ENCODE data around the gene KIF11.
"Not testable (repeated sequence)": the region's sequence is repeated elsewhere in the genome, so short reads cannot be mapped to it uniquely, and the experiment has no call there.

Gene KIF11

DNA sequence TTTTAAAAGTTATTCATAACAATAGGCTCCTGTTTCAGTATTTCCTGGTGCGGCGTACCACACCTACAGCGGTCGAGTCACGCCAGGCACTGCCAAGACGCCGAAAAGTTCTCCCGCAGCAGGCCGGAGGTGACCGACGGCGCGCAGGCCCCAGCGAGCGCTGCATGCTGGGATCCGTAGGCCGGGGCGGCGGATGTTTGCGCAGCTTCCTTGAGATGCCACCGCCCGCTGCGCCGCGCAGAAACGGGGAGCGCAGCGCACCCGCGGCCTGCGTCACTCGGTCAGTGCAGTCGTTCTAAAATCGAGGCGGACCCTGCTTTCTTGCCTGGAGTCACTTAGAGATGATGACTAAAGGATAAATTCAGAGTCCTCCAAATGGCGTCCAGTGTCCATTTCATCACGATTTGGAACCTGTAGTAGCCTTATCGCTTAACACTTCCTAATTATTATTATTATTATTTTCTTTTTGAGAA, 1.3 kb upstream of the KIF11 start:
- DNase-seq = peak; percentile 63 to 86 (median 74)

DNA sequence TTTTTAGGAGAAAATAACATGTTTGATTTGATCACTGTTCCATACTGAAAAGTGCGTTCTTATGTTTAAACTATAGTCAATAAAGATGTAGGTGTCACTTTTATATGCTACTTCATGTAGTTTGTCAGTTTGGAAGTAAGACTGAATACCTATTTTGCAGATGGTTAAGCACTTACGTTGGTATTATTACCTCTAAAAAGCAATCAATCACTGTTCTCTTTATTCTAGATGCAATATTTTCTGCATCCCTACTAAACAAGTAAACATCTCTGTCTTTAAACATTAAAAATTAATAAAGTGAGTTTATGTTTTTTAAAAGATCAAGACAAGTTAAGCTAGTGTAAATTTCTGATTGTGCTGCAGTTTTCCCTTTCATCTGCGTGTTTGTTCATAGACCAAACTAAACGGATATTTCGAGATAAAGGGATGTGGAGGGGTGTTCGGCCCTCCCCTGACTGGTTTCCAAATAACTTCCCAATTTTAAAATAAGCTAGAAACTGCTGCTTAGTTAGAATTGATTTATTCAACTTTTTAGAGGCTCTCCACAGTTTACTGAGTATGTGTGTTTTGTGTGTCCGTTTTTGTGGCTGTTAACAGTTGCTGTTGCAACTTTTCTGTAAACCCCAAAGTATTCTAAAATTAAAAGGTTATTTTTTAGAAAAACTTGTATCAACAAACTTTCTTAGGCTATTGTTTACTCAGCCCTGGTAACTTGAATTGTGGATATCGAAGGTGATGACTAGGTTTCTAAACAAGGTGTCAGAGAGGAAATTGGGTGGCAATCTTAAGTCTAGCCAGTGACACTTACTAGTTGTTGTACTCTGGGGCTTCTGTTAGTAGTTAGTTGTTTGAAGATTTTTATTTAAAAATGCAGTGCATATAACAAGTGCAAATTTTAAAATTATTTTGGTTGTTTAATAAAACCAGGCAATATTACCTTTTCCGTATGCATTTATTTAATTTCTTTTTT, 974 bp downstream of the KIF11 start:
- DNase-seq = no peak

DNA sequence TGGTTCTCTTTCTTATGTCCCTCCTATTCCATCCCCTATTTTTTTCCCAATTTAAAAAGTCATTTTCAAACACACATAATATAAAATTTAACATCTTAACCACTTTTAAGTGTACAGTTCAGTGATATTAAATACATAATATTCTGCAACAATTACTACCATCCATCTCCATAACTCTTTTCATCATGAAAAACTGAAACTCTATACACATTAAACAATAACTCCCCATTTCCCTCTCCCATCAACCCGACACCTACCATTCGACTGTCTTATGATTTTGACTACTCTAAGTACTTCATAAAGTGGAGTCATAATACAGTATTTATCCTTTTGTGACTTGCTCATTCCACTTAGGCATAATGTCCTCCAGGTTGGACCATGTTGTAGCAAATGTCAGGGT, 2.6 kb downstream of the KIF11 start:
- DNase-seq = no peak

DNA sequence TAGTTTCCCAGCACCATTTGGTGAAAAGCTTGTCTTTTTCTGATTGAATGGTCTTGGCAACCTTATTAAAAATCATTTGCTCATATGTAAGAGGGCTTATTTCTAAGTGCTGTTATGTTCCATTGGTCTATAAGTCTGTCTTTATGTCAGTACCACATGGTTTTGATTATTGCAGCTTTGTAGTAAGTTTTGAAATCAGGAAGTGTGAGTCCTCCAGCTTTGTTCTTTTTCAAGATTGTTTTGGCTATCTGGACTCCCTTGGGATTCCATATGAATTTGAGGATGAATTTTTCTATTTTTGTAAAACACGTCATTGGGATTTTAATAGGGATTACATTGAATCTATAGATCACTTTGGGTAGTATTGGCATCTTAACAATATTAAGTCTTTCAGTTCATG, 5.4 kb downstream of the KIF11 start:
- DNase-seq = no peak

DNA sequence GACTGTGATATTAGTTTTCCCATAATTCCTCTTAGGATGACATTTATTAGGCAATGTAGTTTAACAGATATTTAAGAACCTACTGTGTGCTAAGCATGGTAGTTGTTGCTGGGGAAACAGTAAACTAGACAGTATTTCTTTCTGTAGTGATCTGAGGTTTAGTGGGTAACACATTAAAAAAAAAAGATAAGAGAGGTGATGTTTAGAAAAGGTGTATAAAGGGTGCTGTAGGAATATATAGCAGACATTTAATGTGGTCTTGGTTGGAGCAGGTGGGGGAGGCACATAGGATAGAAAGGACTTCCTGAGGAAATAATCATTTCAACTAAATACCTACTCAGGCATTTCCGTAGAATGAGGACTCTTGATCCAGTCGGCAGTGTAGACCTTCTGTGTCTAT, 11.9 kb downstream of the KIF11 start:
- no peak for DNase-seq

DNA sequence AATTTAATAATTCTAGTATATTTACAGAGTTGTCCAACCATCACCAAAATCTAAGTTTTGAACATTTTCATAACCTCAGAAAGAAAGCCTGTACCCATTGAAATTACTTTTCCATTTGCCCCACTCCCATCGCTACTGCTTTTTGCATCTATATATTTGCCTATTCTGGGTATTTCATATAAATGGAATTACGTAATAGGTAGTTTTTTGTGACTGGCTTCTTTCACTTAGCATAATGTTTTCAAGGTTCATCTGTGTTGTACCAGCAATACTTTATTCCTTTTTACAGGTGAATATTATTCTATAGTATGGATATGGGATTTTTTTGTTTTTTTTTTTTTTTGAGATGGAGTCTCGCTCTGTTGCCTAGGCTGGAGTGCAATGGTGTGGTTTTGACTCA, 22.6 kb downstream of the KIF11 start:
- no peak for DNase-seq

DNA sequence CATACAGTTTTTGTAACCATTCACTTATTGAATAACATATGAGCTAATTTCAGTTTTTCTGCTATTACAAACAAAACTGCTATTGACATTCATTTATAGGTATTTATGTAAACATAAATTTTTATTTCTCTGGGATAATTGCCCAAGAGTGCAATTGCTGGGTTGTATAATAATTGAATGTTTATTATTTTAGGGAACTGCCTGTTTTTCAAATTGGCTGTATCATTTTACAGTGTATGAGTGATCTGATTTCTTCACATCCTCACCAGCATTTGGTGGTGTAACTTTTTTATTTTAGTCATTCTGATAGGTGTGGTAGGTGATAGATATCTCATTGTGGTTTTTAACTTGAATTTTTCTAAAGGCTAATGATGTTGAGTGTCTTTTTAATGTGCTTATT, 26.4 kb downstream of the KIF11 start:
- DNase-seq = no peak

DNA sequence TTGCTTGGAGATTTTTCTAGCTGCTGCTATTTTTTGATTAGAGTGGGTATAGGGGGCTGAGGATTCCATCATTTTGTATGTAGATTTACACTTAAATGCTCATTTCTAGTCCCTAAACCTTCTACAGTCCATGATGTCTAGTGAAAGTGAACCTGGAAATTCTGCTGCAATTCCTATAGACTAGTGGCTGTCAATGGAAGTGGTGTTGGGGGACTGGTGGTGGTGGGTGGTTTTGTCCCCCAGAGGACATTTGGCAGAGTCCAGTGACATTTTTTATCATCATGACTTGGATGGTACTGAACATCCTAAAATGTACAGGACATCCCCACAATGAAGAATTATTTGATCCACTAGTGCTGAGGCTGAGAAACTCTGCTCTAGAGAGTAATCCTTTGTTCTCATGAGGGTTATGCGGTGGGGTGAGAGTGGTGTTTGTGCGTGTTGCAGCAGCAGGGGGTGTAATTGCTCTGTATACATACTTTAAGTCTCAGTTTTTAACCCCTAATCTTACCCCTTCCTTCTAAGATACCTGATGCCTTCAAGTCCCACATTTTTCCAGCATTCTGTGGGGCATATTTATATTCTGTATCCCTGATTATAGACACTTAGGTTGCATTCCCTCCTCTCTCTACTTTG, 35.0 kb downstream of the KIF11 start:
- DNase-seq = no peak

DNA sequence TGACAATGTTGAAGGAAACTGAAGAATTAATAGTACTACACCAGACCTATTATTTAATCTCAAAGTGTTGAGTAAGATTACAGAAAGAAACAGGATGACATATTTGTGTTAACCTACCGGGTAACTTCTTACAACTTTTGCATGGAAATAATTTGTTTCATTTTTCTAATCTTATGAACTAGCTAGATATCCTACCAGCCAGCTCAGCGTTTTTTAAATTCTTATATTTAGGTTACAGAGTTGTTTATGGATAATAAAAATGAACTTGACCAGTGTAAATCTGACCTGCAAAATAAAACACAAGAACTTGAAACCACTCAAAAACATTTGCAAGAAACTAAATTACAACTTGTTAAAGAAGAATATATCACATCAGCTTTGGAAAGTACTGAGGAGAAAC, 37.0 kb downstream of the KIF11 start:
- DNase-seq = no peak

DNA sequence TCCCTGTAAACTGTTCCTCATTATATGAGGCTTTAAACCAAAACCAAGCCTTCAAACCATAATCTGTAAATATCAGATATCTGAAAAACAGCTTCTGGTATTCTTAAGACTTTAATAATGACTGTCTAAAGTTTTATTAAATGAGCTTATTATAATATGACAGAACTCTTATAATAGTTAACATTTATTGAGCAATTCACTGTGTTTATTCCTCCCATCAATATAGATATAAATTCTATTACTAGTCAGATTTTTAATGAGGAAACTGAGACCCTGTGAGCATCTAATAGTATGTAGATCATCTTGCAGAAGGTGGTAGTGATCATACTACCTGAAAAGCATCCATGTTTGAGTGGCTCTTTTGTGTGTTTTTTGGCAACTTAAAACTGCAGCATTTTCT, 45.1 kb downstream of the KIF11 start:
- no peak for DNase-seq

DNA sequence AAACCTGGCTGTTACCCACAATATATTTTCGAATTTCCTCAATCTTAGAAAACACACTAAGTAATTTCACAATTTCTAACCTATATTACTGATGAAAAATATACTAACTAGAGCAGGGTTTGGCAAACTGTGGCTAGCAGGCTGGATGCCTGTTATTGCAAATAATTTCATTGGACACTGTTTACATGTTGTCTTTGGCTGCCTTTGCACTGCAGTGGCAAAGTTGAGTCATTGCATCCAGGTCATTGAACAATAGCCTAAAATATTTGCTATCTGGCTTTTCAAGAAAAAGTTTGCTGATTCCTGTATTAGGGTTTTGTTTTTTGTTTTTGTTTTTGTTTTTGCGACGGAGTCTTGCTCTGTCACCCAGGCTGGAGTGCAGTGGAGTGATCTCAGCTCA, 47.2 kb downstream of the KIF11 start:
- DNase-seq = no peak

DNA sequence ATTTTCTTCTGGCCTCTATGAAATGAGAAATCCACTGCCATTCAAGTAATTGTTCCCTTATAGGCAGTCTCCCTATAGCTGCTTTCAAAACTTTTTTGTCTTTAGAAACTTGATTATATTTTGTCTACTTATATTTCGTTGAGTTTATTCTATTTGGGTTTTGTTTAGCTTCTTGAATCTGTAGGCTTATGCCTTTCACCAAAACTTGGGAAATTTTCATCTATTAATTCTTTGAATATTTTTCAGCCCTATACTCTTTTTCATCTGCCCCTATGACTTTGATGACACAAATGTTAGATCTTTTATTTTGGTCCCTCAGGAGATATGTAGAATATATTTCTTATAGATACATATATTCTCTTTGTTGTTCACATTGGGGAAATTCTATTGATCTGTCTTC, 48.6 kb downstream of the KIF11 start:
- DNase-seq = no peak

DNA sequence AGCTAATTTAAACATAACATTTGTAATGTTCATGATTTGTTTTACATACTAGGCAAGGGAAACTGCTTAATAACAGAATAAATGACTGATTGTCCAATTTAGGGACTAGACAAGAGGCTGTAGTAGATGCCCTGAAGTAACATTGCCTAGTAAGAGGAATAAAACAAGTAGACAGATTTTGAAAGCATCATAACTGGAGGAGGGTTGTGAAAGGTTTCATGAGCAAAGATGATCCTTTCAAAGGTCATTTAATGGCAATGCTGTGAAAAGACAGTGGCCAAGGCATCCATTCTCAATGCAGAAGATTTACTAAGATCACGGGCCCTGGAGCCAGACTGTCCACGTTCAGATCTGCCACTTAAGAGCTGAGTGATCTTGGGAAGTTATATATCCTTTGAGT, 52.0 kb downstream of the KIF11 start:
- DNase-seq = no peak

DNA sequence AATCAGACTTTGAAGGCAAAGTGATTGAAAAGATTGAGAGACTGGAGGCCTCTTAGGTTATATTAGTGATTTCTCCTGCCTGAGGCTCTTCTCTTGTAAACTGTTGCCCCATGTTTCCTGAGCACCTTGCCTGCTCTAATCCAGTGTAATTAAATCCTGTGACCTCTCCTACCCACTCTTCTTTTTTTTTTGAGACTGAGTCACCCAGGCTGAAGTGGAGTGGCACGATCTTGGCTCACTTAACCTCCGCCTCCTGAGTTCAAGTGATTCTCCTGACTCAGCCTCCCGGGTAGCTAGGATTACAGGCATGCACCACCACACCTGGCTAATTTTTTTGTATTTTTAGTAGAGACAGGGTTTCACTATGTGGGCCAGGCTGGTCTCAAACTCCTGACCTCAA, 57.9 kb downstream of the KIF11 start:
- DNase-seq = not testable (repeated sequence)

DNA sequence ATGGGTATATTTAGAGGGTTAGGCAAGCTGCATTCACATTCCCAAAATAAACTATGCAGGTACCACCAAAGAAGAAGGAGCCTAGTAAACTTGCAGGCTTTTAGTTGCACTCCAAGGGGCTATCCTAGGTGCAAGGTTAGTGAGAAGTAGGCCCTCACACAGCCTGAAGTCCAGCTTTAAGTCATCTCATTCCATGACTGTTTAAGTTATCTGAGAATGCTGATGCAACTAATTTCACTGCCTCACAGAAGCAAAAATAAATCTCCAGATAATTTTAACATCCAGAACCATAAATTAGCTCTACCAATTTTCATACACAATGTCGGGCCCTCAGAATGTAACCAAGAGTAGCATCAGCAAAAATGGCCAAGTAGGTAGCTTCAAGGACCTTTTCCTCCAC, 62.5 kb downstream of the KIF11 start:
- no peak for DNase-seq

DNA sequence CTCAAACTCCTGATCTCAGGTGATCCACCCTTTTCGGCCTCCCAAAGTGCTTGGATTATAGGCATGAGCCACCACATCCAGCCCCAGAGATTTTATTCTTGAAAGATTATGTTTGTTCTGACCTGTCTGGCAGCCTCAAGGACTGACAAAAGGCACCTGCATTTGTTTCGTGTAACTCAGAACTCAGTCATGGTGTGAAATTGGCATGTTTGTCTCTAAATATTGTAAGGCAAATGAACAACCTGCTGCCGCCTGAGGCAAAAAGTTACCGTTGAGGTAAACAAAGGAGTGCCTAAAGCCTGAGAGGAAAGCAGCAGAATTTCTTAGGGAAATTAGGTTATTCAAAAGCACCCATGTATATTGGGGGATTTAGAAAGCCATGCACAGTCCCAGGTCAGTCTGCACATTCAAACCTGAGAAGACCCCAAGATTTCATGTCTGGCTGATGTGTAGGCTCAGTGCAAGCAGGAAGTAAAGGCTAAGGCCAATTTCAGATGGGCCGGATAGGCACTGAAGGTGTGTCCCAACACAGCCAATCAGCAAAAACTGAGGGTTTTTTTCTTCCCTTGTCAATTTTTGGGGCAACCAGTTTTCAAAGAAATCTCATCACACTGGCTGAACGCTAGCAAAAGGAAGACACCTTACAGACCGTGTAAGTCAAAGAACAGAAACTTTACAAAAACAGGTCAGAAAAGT, 63.5 kb downstream of the KIF11 start:
- DNase-seq = no peak

DNA sequence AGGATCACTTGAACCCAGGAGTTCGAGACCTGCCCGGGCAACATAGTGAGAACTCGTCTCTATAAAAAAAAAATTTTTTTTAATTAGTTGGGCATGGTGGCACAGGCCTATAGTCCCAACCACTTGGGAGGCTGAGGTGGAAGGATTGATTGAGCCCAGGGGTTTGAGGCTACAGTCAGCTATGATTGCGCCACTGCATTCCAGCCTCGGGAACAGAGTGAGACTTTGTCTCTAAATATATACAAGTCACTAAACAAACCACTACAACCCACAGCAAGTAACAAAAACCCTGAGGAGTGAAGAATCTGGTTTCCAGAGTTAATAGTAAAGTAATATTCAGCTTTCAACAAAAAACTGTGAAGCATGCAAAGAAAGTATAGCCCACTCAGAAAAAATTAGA, 64.1 kb downstream of the KIF11 start:
- DNase-seq = no peak

DNA sequence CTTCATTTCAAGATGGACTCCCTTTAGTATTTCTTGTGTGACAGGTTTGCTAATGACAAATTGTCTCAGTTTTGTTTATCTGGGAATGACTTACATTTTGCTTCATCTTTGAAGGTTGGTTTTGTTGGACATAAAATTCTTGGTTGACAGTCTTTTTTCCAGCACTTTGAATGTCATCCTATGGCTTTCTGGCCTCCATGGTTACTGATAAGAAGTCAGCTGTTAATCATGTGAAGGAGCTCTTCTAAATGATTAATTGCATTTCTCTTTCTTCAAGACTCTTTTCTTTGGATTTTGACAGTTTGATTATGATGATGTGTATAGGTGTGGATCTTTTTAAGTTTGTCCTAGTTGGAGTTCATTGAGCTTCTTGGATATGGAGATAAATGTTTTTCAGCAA, 69.9 kb downstream of the KIF11 start:
- DNase-seq = no peak

DNA sequence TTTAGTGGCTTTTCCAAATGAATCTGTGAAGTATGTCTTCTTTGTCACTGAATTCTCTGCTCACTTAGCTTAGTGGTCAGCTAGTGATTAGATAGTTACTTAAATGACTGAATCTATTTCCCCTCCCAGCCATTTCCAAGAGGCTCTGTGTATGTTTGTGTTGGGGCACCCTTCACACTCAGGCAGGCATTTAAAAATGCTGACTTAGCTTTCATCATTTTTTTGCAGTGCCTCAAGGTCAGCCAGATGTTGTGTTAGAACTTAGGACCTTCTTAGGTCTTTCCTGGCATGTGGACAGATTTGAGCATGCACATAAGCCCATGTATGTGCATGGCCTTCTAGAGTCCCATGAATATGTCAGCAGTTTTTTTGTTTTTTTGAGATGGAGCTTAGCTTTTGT, 71.4 kb downstream of the KIF11 start:
- DNase-seq = no peak

DNA sequence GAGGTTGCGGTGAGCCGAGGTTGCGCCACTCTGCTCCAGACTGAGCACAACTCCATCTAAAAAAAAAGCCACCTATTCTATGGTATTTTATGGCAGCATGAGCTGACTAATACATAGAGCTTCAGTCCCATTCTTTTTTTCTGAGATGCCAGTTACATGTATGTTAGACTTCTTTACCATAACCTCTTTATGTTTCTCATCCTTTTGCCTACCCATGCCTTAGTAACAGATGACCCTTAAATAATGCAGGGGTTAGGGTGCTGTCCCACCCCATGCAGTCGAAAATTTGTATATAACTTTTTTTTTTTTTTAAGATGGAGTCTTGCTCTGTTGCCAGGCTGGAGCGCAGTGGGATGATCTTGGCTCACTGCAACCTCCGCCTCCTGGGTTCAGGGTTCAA, 74.1 kb downstream of the KIF11 start:
- DNase-seq = no peak

DNA sequence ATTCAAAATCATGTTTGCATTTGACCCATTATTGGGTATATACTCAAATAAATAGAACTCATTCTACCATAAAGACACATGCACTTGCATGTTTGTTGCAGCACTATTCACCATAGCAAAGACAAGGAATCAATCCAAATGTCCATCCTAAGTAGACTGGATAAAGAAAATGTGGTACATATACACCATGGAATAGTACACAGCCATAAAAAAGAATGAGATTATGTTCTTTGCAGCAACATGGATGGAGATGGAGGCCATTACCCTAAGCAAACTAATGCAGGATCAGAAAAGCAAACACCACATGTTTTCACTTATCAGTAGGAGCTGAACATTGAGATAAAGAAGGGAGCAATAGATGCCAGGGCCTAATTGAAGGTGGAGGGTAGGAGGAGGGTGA, 84.8 kb downstream of the KIF11 start:
- no peak for DNase-seq

DNA sequence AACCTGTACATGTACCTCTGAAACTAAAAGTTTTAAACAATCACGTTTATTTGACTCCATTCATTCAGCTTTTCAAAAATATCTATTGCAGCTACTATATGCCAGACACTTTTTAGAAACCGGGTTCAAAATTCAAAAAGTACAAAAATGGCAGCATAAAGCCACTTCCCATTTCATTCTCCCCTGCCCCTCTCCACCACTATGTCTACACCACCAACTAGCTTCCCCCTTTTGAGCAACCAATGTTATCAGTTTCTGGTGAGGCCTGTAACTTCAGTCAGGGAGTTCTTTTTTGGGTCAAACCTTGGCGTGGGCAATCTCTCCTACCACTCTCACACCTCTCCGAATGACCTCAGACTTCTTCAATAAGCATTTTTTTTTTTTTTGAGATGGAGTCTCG, 85.3 kb downstream of the KIF11 start:
- no peak for DNase-seq

DNA sequence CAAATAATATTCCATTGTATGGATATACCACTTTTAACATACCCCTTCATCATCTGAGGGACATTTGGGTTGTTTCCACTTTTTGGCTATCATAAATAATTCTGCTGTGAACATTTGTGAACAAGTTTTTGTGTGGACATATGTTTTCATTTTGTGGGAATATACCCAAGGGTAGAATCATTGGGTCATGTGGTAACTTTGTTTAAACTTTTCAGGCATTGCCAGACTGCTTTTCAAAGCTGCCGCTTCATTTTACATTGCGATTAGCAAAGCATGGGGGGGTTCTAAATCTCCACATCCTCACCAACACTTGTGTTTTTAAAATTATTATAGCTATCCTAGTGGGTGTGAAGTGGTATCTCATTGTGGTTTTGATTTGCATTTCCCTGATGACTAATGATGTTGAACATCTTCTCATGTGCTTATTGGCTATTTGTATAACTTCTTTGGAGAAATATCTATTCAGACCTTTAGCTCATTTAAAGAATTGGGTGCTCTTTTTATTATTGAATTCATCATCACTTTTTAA, 88.4 kb downstream of the KIF11 start:
- DNase-seq = no peak

DNA sequence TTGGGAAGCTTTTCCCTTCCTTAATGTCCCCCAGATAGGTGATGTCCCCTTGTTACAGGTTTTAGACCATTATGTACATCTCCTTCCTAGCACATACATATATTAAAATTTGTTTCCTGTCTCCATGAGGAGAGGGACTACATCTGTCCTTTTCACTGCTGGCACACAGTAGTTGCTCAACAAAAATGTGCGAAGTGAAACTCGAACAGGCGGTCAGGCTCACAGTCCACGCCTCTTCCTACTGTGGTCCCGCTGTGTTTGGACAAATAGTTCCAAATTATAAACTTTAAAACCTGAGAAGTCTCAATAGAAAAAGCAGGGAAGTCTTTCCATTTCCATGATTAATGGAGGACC, 95.6 kb downstream of the KIF11 start:
- DNase-seq = no peak
